ENCODE data around the gene MAST2.
"Not testable (repeated sequence)": the region's sequence is repeated elsewhere in the genome, so short reads cannot be mapped to it uniquely, and the experiment has no call there.

The MAST2 gene

DNA sequence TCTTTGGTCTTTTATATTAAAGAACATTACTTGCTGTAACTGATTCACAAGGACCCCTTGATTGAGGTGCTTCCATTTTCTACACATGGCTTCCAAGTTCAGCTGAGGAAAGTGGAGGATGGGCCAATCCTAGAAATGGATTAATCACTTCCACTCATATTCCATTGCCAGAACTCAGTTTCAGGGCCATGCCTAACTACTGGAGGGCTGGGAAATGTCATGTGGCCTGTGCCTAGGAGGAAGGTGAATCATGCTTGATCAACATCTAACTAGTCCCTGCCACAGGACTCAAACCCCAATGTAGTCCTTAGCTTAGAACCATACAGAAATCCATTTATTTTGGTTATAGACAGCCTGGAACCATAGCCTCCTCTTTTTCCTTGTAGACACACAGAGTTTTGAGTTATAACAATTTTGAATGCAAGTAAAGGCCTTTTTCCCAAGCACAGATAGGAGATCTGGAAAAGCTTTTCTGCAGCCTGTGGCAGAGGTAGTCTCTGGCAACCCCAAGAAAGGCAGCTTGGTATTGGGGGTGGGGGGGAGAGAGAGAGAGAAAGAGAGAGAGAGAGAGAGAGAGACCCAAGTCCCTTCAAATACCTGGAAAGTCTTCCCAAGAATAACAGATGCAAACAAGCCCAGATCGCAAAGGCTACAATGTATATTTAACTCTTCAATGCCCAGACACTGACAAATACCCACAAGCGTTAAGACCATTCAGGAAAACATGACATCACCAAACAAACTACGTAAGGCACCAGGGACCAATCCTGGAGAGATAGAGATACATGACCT is 12.5 kb downstream of the MAST2 start:
- DNase-seq = no peak

DNA sequence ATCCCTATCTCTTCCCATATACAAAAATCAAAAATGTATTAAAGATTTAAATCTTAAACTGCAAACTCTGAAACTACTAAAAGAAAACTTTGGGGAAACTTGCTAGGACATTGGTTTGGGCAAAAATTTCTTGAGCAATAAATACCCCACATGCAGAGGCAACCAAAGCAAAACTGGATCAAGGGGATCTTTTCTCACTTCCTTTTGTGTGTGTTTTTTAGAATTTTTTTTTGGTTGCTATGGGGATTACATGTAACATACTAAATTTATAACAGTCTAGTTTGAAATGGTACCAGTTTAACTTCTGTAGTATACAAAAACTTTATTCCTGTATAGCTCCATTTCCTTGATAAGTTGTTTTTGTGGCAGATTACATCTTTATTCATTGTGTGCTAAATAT is 16.8 kb downstream of the MAST2 start:
- DNase-seq = no peak

DNA sequence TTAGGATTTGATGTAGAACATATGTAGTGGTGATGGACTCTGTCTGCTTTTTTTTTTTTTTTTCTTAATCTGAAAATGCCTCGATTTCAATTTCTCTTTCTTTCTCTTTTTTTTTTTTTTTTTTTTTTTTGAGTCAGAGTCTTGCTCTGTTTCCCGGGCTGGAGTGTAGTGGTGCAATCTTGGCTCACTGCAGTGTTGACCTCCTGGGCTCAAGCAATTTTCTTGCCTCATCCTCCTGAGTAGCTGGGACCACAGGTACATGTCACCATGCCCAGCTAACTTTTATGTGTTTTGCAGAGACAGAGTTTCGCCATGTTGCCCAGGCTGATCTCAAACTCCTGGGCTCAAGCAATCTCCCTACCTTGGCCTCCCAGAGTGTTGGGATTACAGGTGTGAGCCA is 17.4 kb downstream of the MAST2 start:
- no peak for DNase-seq

DNA sequence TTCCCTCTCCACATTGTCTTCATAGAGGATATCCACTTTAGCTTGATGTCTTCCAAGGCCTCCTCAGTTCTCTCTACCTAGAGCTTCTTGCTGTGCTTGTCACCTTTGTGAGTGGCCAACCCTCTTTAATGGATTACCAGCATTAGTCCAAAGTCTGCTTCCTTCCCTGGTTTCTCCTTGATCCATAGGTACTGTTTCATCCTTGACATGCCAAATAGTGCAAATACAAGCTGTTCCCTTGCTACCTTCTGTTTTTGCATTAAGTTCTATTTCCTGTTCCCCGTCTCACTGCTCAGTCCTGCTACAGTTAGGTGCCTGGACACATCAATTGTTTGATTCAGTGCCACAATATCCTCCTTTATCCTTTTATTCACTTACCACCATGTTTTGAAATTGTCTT is 19.2 kb downstream of the MAST2 start:
- no peak for DNase-seq

DNA sequence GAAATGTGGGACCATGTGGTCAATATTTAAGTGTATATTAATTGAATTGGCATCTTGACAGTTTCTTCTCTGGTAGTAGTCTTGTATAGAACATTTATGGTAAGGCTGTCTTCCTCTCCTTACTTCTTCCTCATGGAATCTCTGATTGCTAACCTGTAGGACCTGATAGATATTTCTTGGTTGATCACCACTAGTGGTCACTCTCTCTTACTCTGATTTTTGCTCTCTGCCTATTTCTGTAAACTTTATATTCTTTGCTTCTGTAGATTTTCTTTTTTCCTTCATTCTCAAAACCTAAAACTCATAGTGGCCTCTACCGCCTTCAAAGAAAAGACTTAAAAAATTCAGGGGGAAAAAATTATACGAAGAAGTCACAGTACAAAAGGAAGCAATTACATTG is 21.2 kb downstream of the MAST2 start:
- DNase-seq = no peak

DNA sequence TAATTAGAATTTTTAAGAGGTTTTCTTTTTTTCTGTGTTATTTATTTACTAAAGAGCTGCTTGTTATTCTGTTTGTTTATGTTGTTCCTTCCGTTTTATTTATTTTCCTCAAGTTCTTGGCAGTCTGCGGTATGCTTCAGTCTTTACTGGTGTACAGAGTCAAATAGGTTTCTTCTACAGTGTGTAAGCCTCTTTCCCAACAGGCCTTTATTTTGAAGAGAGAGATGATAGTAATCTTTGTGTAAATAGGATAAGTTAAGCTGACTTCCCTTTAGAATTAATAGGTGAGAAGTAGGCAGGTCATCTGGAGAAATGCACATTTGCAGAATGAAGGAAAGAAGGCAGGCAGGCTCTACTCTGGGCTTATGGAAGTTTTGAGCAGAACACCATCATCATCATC is 23.8 kb downstream of the MAST2 start:
- DNase-seq = no peak

DNA sequence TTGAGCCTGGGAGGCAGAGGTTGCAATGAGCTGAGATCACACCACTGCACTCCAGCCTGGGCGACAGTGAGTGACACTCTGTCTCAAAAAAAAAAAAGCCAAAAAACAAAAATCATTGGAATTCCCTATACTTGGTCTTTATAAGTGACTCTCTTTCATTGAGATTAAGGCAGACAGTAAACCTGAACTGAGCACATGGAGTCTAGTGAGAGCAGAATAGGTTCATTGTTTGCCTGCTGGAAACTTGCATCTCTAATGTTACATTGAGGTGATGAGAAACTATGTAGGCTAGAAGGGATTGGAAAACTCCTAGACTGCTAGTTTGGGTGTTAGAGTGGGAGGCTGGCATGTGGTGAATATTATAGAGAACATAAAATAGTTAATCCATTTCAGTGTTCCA is 25.4 kb downstream of the MAST2 start:
- DNase-seq = no peak

DNA sequence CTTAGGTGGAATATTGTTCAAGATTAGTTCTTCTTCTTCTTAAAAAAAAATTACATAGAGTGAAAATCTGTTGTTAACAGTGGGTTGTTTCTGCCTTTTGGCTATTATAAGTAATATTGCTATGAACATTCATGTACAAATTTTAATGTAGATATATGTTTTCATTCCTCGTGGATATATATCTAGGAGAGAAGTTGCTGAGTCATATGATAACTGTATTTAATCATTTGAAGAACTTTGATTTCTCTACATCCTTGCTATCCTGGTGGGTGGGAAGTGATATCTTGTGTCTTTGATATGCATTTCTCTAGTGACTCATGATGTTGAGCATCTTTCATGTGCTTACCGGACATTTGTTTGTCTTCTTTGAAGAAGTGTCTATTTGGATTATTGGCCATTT is 29.9 kb downstream of the MAST2 start:
- no peak for DNase-seq

DNA sequence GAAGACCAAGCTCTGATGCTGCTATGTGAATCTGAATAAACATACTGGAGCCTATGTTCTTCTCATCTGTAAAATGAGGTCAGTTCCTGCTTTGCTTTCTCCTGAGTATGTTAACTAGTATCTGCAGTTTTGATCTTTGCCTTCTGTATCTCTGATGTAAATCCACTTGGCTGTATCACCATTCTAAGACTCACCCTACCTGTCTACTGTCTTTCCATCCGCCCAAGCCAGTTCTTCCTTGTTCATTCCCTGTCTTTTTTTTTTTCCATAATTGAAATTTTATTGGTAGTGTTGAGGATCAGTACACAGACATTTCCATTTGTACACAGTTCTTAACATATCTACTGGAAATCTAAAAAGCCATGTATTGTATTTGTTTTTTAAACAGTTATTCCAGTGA is 31.3 kb downstream of the MAST2 start:
- DNase-seq = no peak

DNA sequence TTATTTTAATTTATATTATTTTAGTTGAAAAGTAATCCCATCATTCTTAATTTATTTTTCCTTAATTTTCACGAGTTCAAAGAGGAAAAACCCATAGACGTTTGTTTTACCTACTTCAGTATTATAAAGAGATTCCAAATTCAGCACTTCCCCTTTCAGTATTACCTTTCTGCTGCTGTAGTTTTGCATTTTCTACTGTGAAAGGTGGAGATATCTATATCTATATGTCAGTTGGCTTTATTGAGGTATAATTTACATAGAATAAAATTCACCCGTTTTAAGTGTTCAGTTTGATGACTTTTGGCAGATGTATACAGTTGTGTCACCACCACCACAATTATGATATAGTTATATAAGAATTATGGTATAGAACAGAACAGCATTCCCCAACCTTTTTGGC is 33.0 kb downstream of the MAST2 start:
- no peak for DNase-seq

DNA sequence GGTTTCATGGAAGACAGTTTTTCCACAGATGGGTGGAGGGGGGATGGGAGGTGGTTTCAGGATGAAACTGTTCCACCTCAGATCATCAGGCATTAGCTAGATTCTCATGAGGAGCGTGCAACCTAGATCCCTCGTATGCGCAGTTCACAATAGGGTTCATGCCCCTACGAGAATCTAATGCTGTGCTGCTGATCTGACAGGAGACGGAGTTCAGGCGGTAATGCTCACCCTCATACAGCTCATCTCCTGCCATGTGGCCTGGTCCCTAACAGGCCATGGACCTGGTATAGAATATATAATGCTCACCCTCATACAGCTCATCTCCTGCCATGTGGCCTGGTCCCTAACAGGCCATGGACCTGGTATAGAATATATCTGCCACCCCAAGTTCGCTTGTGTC is 33.4 kb downstream of the MAST2 start:
- not testable (repeated sequence) for DNase-seq

DNA sequence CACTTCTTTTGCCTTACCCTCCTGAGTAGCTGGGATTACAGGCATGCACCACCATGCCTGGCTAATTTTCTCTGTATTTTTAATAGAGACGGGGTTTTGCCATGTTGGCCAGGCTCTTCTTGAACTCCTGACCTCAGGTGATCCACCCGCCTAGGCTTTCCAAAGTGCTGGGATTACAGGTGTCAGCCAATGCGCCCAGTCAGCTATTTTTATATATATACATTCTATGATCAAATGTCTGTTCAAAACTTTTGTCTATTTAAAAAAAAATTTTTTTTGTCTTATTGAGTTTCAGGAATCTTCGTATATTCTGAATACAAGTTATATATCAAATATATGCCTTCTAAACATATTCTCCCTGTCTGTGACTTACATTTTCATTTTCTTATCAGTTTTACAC is 34.9 kb downstream of the MAST2 start:
- DNase-seq = not testable (repeated sequence)

DNA sequence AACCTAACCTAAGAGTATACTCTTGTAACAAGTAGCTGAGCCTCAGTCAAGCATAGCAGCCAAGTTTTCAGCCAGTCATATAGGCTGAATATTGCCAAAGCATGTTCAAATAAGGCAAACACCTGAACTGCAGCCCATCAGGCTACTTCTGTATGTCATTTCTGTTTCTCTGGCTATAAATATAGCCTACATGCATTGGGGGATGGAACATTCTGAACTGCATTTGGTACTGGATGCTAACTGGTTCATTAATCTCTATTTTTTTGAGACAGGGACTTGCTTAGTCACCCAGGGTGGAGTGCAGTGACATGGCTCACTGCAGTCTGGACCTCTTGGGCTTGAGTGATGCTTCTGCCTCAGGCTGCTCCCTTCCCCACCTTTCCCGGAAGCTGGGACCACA is 37.3 kb downstream of the MAST2 start:
- DNase-seq = no peak

DNA sequence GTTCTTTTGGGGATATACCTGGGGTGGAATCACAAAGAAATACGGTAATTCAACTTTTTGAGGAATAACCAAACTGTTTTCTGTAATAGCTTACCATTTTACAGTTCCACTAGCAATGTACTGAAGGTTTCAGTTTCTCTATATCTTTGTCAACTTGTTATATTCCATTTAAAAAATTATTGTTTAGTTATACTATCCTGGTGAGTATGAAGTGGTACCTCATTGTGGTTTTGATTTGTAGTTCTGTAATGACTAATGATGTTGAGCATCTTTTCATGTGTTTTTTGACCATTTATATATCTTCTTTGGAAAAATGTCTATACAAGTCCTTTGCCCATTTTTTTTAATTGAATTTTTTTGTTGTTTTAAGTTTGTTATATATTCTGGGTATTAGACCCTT is 39.4 kb downstream of the MAST2 start:
- DNase-seq = no peak

DNA sequence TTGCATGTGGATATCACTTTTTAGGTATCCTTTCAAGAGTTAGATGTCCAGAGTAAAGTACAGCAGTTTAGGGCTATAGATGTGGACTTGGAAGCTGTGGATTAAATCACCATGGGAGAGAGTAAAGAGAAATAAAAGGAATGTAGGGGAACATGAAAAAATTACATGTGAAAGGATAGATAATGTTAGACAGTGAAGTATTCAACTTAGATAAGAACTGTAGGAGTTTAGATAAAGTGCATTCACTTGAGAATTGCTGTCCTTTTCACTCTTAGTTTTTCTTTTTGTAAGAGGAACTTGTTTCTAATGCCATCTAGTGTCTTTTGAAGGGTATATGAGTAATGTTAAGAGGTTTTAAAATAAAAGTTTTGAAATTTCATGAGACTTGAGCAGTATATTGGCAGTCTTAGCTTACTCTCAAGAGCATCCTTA is 40.1 kb downstream of the MAST2 start:
- DNase-seq = no peak

DNA sequence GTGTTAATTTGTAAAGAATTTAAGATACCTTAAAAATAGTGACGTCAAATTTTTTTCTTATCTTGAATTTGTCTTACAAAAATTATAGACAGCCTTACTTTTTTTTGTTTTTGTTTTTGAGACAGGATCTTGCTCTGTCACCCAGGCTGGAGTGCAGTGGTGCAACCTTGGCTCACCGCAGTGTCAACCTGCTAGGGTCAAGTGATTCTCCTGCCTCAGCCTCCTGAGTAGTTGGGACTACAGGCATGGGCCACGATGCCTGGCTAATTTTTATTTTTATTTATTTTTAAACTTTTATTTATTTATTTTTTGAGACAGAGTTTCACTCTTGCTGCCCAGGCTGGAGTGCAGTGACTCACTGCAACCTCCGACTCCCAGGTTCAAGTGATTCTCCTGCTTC is 40.6 kb downstream of the MAST2 start:
- DNase-seq = not testable (repeated sequence)

DNA sequence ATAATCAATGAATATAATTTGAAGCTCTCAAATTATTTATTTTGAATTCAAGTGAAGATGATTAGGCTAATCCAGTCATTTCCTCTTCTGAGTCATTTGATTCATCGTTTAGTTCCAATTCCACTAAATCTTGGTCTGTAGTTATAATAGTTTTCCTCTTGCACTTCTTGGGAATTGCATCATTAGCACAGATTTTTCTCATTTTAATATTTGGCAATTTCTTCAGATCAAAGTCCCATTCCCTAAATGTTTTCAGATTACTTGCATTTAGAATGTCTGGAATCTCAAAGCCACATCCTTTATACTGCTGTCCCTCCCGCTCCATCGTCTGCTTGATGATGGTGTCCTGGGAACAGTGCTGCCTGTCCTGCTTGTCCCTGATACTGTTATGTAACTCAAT is 43.5 kb downstream of the MAST2 start:
- no peak for DNase-seq

DNA sequence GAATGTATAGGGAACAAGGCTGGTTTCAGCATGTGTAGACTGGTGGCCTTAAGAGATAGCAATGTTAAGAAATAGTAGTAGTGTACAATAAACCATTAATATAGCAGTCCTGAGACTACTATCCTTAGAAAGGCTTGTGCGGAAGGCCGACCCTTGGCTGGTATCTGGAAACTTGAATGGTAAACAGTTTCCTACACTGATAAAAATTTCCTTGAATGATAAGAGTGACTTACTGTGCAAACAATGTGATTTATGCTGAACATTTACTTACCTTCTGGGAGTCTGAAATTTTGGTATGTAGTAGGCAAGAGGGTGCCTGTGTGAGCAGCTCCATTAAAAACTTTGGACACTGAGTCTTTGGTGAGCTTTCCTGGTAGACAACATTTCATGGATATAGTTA is 44.7 kb downstream of the MAST2 start:
- no peak for DNase-seq

DNA sequence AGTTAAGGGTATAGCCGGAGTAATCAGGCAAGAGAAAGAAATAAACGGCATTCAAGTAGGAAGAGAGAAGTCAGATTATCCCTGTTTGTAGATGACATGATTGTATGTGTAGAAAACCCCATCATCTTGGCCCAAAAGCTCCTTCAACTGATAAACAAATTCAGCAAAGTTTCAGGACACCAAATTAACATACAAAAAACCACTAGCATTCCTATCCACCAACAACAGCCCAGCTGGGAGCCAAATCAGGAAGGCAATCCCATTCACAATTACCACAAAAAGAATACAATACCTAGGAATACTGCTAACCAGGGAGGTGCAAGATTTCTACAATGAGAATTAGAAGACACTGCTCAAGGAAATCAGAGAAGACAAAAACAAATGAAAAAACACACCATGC is 45.3 kb downstream of the MAST2 start:
- DNase-seq = no peak

DNA sequence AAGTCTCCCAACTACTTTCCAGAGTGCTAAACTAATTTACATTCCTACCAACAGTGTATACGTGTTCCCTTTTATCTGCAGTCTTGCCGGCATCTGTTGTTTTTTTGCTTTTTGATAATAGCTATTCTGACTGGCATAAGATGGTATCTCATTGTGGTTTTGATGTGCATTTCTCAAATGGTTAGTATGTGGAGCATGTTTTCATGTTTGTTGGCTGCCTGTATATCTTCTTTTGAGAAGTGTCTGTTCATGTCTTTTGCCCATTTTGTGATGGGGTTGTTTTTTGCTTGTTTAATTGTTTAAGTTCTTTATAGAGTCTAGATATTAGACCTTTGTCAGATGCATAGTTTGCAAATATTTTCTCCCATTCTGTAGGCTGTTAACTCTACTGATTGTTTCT is 46.6 kb downstream of the MAST2 start:
- DNase-seq = no peak

DNA sequence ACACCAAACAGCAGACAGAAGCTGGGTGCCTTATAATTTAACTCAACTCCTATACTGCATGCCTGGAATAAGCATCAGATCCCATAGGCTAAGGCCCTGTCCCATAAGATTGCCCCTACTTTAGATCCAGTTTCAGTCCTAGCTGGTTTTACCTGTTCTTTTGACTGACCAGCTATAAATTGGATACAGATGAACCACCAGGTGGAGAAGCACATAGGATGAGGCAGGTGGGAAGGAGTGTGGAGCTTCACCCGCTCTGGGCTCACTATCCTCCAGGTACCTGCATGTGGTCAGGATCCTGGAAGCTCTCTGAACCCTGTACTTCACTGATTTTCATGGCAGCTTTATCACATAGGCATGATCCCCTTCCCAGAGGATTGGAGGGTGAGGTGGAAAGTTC is 51.3 kb downstream of the MAST2 start:
- no peak for DNase-seq

DNA sequence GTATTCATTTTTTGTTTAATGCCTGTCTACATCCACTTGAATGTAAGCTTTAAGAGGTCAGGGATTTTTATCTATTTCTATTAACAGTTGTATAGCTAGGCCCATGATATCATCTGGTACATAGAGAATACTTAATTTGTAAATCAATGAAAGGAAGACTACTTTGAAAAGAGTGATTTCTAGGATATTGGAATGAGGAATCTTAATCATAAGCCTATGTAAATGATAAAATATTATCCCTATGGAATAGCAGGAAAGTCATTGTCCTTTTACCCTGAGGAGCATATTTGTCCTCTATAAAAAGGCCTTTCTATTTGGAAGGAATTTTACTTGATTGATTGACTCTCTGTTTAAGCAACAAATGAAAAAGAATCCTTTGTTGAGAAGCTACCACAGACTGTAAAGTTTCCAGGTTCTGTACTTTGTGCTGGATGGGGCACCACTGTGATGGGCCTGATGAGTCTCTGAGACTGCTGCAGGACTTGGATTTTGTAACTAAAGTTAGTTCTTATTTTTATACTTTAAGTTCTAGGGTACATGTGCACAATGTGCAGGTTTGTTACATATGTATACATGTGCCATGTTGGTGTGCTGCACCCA is 53.8 kb downstream of the MAST2 start:
- DNase-seq = no peak

DNA sequence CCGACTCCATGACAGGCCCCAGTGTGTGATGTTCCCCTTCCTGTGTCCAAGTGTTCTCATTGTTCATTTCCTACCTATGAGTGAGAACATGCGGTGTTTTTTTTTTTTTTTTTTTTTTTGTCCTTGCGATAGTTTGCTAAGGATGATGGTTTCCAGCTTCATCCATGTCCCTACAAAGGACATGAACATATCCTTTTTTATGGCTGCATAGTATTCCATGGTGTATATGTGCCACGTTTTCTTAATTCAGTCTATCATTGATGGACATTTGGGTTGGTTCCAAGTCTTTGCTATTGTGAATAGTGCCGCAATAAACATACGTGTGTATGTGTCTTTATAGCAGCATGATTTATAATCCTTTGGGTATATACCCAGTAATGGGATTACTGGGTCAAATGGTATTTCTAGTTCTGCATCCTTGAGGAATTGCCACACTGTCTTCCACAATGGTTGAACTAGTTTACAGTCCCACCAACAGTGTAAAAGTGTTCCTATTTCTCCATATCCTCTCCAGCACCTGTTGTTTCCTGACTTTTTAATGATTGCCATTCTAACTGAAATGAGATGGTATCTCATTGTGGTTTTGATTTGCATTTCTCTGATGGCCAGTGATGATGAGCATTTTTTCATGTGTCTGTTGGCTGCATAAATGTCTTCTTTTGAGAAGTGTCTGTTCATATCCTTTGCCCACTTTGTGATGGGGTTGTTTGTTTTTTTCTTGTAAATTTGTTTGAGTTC is 54.5 kb downstream of the MAST2 start:
- DNase-seq = not testable (repeated sequence)

DNA sequence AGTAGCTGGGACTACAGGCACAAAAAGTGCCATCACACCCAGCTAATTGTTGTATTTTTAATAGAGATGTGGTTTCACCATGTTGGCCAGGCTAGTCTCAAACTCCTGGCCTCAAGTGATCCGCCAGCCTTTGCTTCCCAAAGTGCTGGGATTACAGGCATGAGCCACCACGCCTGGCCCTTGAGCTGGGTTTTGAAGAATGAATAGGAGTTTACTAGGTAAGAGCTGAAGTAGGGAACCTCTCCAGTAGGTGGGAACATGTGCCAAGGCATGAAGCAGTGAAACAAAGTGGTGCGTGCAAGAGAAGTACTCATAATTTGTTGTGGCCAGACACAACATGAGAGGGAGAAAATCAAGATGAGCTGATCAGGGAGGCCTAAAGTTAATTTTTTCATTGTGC is 55.8 kb downstream of the MAST2 start:
- no peak for DNase-seq
